OCI-LY1 (cell line): ENCODE results near the gene PYGO2.

ENCODE experiments used
- CTCF ChIP-seq: fragments of 200-600 bp; sonication (generic), shearing (Covaris generic); IDR thresholded peaks from 2 replicates; pipeline ENCODE4 v1.5.1; 2017; ENCODE audit warnings: mild to moderate bottlenecking, antibody characterized with exemption, low read length, moderate library complexity, mixed read lengths
- EZH2 ChIP-seq: fragments of 200-600 bp; sonication (generic), shearing (Covaris generic); IDR thresholded peaks from 2 replicates; pipeline ENCODE4 v1.8.0; 2017; ENCODE audit warnings: borderline replicate concordance, mixed run types, mild to moderate bottlenecking, antibody characterized with exemption, low read length, moderate library complexity, mixed read lengths

DNA sequence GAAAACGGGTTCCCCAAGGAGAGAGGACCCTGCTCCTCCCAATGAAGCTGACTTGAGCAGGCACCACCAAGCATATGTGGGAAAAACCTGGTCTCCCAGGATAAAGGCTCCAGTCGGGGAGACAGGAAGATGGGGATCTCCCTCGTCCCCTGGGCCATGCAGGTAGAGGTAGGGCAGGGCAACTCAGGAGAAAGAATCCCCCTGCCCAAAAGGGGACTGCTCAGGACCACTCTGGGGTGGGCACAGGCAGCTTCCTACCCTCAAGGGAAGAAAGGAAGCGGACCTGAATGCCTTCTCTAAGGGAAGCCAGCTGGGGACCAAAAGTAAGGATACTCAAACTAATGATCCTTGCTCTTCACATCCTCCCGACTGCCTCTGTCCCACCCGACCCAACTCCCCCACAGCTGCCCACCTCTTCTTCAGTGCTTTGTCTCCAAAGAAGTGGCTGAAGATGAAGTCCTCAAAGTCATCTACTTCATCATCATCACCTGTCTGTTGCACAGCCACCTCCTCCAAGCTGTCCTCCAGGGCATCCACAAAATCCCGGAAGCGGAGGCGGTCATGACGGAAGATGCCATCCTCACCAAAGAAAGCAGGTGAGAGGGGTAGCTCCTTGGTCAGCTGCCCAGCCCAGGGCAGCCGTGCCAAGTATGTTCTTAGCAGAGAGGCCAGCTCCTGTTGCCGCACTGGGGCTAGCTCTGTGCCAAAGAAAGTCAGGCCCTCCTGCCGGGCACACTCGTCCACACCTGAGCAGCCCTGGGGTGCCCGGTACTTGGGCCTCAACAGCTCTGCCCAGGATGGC lies 16.2 kb downstream of the PYGO2 start:
- no peak for TF ChIP-seq CTCF
- TF ChIP-seq EZH2, result no peak
